Measurements from ENCODE around the gene CCR9.

GRCh38 chr3:45949432-45949831 lies 63.1 kb downstream of the CCR9 start:
- TF ChIP-seq CTCF (IDR thresholded peaks at IDR 0.05): no peak
- no peak for TF ChIP-seq POLR2A (IDR thresholded peaks at IDR 0.05)
- TF ChIP-seq POLR2AphosphoS5 (IDR thresholded peaks at IDR 0.05): no peak
- TF ChIP-seq EP300 (IDR thresholded peaks at IDR 0.05): no peak
